ENCODE data around the gene ARMC9. TPM values are rescaled to one million over a fixed set of nuclear protein-coding genes. Genes with fewer than 3 reads are reported as not detected.

The ARMC9 gene
- polyA plus RNA-seq, 4 donors = 0.67 to 10.6 (median 3.5) TPM

GRCh38 chr2:231413921-231414476 is 215.6 kb downstream of the ARMC9 start:
- 12 to 55% (median 39%) methylated on average over 15 of the region's 15 CpGs for WGBS, 3 donors
- Histone ChIP-seq H3K4me3 (ENCODE audit: low read depth in 1 of 3, low read length in 3 of 3) (peak overlapping the region in 1 of 3 donors; percentile 20), H3K27me3 (ENCODE audit: control insufficient read depth in 3 of 3, insufficient read depth in 3 of 3, low read length in 3 of 3) (no peaks in the 10 kb centered on the region), H3K36me3 (ENCODE audit: control insufficient read depth in 3 of 3, insufficient read depth in 2 of 3, low read depth in 1 of 3, low read length in 3 of 3) (peaks cover 0 to 5% (median 0%) of the 10 kb centered on the region in 3 donors), H3K4me1 (ENCODE audit: control insufficient read depth in 3 of 3, insufficient read depth in 2 of 3, low read depth in 1 of 3, low read length in 2 of 3) (peaks cover 0 to 60% (median 5%) of the 10 kb centered on the region in 3 donors), H3K27ac (ENCODE audit: low read depth in 1 of 3, low read length in 2 of 3) (peak overlapping the region; percentile 68 to 86 (median 84)), H3K9me3 (ENCODE audit: control insufficient read depth in 2 of 2, insufficient read depth in 1 of 2, low read depth in 1 of 2, low read length in 1 of 2) (peaks cover 2 to 13% of the 10 kb centered on the region in 2 donors)
- FAIRE-seq (no peak), DNase-seq (peak; percentile 94 to 95)

DNA sequence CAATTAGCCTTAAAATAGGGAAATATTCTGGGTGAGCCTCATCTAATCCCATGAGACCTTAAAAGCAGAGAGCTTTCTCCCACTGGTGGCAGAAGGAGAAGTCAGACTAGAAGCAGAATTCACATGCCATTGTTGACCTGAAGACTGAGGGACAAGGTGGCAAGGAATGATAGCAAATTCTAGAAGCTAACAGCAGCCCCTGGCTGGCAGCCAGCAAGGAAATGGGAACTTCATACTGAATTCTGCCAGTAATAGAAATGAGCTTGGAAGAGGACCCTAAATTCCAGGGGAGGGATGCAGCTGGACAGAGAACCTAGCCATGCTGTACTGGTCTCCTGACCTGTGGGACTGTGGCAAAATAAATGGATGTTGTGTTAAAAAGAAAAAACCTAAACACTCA is 216.6 kb downstream of the ARMC9 start:
- Histone ChIP-seq H3K27me3 (ENCODE audit: control insufficient read depth in 3 of 3, insufficient read depth in 3 of 3, low read length in 3 of 3) (no peaks in the 10 kb centered on the region), H3K9me3 (ENCODE audit: control insufficient read depth in 2 of 2, insufficient read depth in 1 of 2, low read depth in 1 of 2, low read length in 1 of 2) (peaks cover 2 to 12% of the 10 kb centered on the region in 2 donors), H3K4me3 (ENCODE audit: low read depth in 1 of 3, low read length in 3 of 3) (peak overlapping the region in 1 of 3 donors; percentile 20), H3K4me1 (ENCODE audit: control insufficient read depth in 3 of 3, insufficient read depth in 2 of 3, low read depth in 1 of 3, low read length in 2 of 3) (peaks cover 0 to 55% (median 5%) of the 10 kb centered on the region in 3 donors), H3K36me3 (ENCODE audit: control insufficient read depth in 3 of 3, insufficient read depth in 2 of 3, low read depth in 1 of 3, low read length in 3 of 3) (peaks cover 0 to 8% (median 0%) of the 10 kb centered on the region in 3 donors), H3K27ac (ENCODE audit: low read depth in 1 of 3, low read length in 2 of 3) (peak overlapping the region; percentile 50 to 86 (median 64))
- FAIRE-seq (no peak), DNase-seq (peak in 1 of 2 donors; percentile 40)

DNA sequence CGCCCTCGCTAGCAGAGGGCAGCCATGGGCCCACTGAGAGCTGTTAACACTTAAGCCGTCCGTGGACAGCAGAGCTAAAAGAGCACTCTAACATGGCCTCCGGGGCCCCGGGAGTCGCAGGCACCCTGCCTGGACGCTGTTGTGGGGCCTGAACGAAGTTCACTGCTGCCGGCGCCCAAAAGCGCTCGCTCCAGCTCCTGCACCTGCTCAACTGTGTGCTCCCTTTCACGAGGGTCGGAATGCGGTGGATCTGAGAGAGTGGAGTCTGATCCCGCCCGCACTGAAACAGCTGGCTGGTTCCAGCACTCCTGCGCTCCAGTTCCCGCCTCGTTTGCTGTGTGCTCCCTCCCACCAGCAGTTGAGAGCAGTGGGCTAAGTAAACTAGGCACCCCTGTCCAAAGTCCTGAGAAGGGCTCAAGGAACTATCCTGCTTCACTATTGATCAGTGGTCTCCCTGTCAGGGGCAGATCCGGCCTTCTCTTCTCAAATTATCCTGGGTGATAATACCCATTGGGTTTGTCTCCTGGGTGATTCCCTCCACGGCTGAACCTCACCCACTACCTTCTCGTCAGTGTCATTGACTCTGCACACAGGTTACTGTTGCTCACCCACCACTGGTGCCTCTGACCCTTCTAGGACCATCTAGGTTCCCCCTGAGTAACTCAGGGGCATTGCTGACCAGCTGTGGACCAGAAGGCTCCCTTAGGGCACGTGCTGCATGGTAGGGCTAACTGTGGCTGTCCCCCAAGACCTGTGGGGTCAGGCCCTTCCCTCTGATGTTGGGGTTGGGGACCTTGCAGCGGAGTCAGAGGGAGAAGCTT is 220.6 kb downstream of the ARMC9 start:
- WGBS, 3 donors = 35 to 67% (median 40%) methylated on average over 26 of the region's 26 CpGs
- no peaks in the 10 kb centered on the region for H3K9me3 ChIP-seq (ENCODE audit: control insufficient read depth in 2 of 2, insufficient read depth in 1 of 2, low read depth in 1 of 2, low read length in 1 of 2)
- H3K27me3 ChIP-seq (ENCODE audit: control insufficient read depth in 3 of 3, insufficient read depth in 3 of 3, low read length in 3 of 3) = no peaks in the 10 kb centered on the region
- H3K27ac ChIP-seq (ENCODE audit: low read depth in 1 of 3, low read length in 2 of 3) = no peak overlapping the region
- peak; percentile 38 to 50 for DNase-seq
- peaks cover 0 to 8% (median 0%) of the 10 kb centered on the region in 3 donors for H3K36me3 ChIP-seq (ENCODE audit: control insufficient read depth in 3 of 3, insufficient read depth in 2 of 3, low read depth in 1 of 3, low read length in 3 of 3)
- no peak for FAIRE-seq
- H3K4me3 ChIP-seq (ENCODE audit: low read depth in 1 of 3, low read length in 3 of 3) = no peak overlapping the region
- peaks cover 0 to 27% (median 0%) of the 10 kb centered on the region in 3 donors for H3K4me1 ChIP-seq (ENCODE audit: control insufficient read depth in 3 of 3, insufficient read depth in 2 of 3, low read depth in 1 of 3, low read length in 2 of 3)

GRCh38 chr2:231421051-231421580 is 222.7 kb downstream of the ARMC9 start:
- no peak overlapping the region for H3K4me3 ChIP-seq (ENCODE audit: low read depth in 1 of 3, low read length in 3 of 3)
- H3K36me3 ChIP-seq (ENCODE audit: control insufficient read depth in 3 of 3, insufficient read depth in 2 of 3, low read depth in 1 of 3, low read length in 3 of 3) = peaks cover 0 to 8% (median 0%) of the 10 kb centered on the region in 3 donors
- no peak for FAIRE-seq
- no peaks in the 10 kb centered on the region for H3K27me3 ChIP-seq (ENCODE audit: control insufficient read depth in 3 of 3, insufficient read depth in 3 of 3, low read length in 3 of 3)
- no peak overlapping the region for H3K27ac ChIP-seq (ENCODE audit: low read depth in 1 of 3, low read length in 2 of 3)
- 84 to 92% (median 86%) methylated on average over 9 of the region's 9 CpGs for WGBS, 3 donors
- H3K9me3 ChIP-seq (ENCODE audit: control insufficient read depth in 2 of 2, insufficient read depth in 1 of 2, low read depth in 1 of 2, low read length in 1 of 2) = no peaks in the 10 kb centered on the region
- H3K4me1 ChIP-seq (ENCODE audit: control insufficient read depth in 3 of 3, insufficient read depth in 2 of 3, low read depth in 1 of 3, low read length in 2 of 3) = peaks cover 0 to 17% (median 2%) of the 10 kb centered on the region in 3 donors
- DNase-seq = no peak

DNA sequence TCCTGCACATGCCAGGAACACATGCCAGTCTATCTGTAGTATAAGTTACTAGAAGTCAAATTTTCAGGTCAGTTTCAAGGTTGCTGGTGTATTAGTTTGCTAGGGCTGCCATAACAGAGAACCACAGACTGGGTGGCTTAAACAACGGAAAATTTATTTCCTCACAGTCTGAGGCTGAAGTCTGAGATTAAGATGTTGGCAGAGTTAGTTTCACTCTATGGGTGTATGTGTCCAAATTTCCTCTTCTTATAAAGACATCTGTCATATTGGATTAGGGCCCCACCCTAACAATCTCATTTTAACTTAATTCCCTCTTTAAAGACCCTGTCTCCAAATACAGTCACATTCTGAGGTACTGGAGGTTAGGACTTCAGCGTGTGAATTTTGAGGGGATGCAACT is 223.6 kb downstream of the ARMC9 start:
- Histone ChIP-seq H3K27me3 (ENCODE audit: control insufficient read depth in 3 of 3, insufficient read depth in 3 of 3, low read length in 3 of 3) (no peaks in the 10 kb centered on the region), H3K4me3 (ENCODE audit: low read depth in 1 of 3, low read length in 3 of 3) (no peak overlapping the region), H3K36me3 (ENCODE audit: control insufficient read depth in 3 of 3, insufficient read depth in 2 of 3, low read depth in 1 of 3, low read length in 3 of 3) (peaks cover 0 to 5% (median 0%) of the 10 kb centered on the region in 3 donors), H3K9me3 (ENCODE audit: control insufficient read depth in 2 of 2, insufficient read depth in 1 of 2, low read depth in 1 of 2, low read length in 1 of 2) (no peaks in the 10 kb centered on the region), H3K4me1 (ENCODE audit: control insufficient read depth in 3 of 3, insufficient read depth in 2 of 3, low read depth in 1 of 3, low read length in 2 of 3) (peaks cover 0 to 17% (median 2%) of the 10 kb centered on the region in 3 donors), H3K27ac (ENCODE audit: low read depth in 1 of 3, low read length in 2 of 3) (no peak overlapping the region)
- no peak for DNase-seq
- FAIRE-seq = no peak
- 77 to 86% (median 82%) methylated on average over 2 of the region's 2 CpGs for WGBS, 3 donors

DNA sequence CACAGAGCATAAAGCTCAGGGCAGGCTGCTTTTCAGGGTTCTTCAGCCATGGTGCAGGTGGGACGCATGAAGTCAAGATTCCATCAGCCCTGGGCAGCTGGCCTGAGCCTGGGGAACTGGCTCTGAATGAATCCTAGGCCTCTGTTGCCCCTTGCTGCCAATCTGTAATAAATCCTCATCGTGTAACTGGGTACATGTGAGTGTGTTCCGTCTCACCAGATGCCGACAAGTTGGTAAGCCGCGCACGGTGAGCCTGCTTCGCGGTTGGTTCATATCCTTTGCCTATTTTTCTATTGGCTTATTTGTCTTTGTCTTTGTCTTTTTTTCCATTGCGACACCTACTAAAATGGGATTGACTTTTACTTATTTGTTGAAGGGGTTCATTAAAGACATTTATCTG is 224.7 kb downstream of the ARMC9 start:
- H3K9me3 ChIP-seq (ENCODE audit: control insufficient read depth in 2 of 2, insufficient read depth in 1 of 2, low read depth in 1 of 2, low read length in 1 of 2) = no peaks in the 10 kb centered on the region
- H3K27ac ChIP-seq (ENCODE audit: low read depth in 1 of 3, low read length in 2 of 3) = no peak overlapping the region
- DNase-seq = no peak
- H3K36me3 ChIP-seq (ENCODE audit: control insufficient read depth in 3 of 3, insufficient read depth in 2 of 3, low read depth in 1 of 3, low read length in 3 of 3) = peaks cover 0 to 3% (median 0%) of the 10 kb centered on the region in 3 donors
- WGBS, 3 donors = 90 to 96% (median 91%) methylated on average over 10 of the region's 10 CpGs
- FAIRE-seq = no peak
- no peaks in the 10 kb centered on the region for H3K27me3 ChIP-seq (ENCODE audit: control insufficient read depth in 3 of 3, insufficient read depth in 3 of 3, low read length in 3 of 3)
- H3K4me3 ChIP-seq (ENCODE audit: low read depth in 1 of 3, low read length in 3 of 3) = no peak overlapping the region
- peaks cover 0 to 17% (median 2%) of the 10 kb centered on the region in 3 donors for H3K4me1 ChIP-seq (ENCODE audit: control insufficient read depth in 3 of 3, insufficient read depth in 2 of 3, low read depth in 1 of 3, low read length in 2 of 3)

Other genes with a start within 250 kb of the ARMC9 start
- not detected for gene SPATA3, start 202.5 kb upstream of the ARMC9 start, polyA plus RNA-seq
- 10 to 100 TPM in 2 of 4 donors, 1 to 10 TPM in 2; 6.5 to 69.4 (median 12.5) TPM for gene C2orf72, start 161.1 kb upstream of the ARMC9 start, polyA plus RNA-seq
- 10 to 100 TPM; 45.8 to 75.1 (median 59.5) TPM for gene PSMD1, start 141.8 kb upstream of the ARMC9 start, polyA plus RNA-seq
- under 1 TPM in 2 of 4 donors, not detected in 2; 0.64 to 0.98 TPM for gene HTR2B, start 73.6 kb upstream of the ARMC9 start, polyA plus RNA-seq
- 10 to 100 TPM; 13.8 to 44.6 (median 18.3) TPM for gene B3GNT7, start 197.1 kb downstream of the ARMC9 start, polyA plus RNA-seq